IMR-90 (cell line): ENCODE data around the gene SHISAL1. TPM values are rescaled to one million over a fixed set of nuclear protein-coding genes. Genes with fewer than 3 reads are reported as not detected.
A peak's percentile ranks its signal among the peaks of the same experiment; 100 is the strongest.

Experiments
- ATAC-seq: fragments of 200-7000 bp; cut with Tn5 transposase; 2 replicates; pipeline ENCODE4 v1.9.1; 2020; ENCODE audit warnings: low read depth, mild to moderate bottlenecking, moderate library complexity
- BruUV-seq: library from RNA; stranded (reverse); fragments of 400-500 nt; replicated peaks from 2 replicates; lab custom pipeline; 2021; lab: Mats Ljungman, UMichigan
- CTCF ChIA-PET: fragments of 300-600 bp; formaldehyde crosslinking; extraction: SDS; loops from one replicate; lab custom pipeline; 2021; ENCODE audit warnings: antibody characterized with exemption; lab: Yijun Ruan, JAX
- POLR2A ChIA-PET: fragments of 300-600 bp; sonication (Branson Sonifier 250); formaldehyde crosslinking; loops from one replicate; lab custom pipeline; 2022; ENCODE audit warnings: antibody characterized with exemption; ENCODE audit not compliant: unreplicated experiment; lab: Charles Lee
- DNase-seq: peaks from one replicate; pipeline ENCODE4 v3.0.0; 2013
- H2AFZ ChIP-seq: replicated peaks from 2 replicates; pipeline ENCODE3; 2013; ENCODE audit warnings: low read length, mild to moderate bottlenecking; ENCODE audit not compliant: poor library complexity
- H2AK5ac ChIP-seq: 2 replicates; pipeline ENCODE4 v1.6.1; 2013; ENCODE audit warnings: low read depth, low read length, inconsistent platforms
- H2AK9ac ChIP-seq: replicated peaks from 2 replicates; pipeline ENCODE3; 2013; ENCODE audit warnings: mild to moderate bottlenecking, low read depth, low read length, moderate library complexity; ENCODE audit not compliant: poor library complexity
- H2BK120ac ChIP-seq: 2 replicates; pipeline ENCODE4 v1.6.1; 2013; ENCODE audit warnings: low read depth, low read length, inconsistent platforms
- H2BK15ac ChIP-seq: 3 replicates; pipeline ENCODE4 v1.6.1; 2013; ENCODE audit warnings: low read depth, low read length, inconsistent platforms
- H2BK20ac ChIP-seq: 2 replicates; pipeline ENCODE4 v1.6.1; 2013; ENCODE audit warnings: low read depth, mild to moderate bottlenecking, inconsistent platforms, low read length, moderate library complexity
- H2BK5ac ChIP-seq: 2 replicates; pipeline ENCODE4 v1.6.1; 2013; ENCODE audit warnings: mild to moderate bottlenecking, low read depth, low read length, inconsistent platforms; ENCODE audit not compliant: poor library complexity, severe bottlenecking
- H3K14ac ChIP-seq: replicated peaks from 2 replicates; pipeline ENCODE4 v1.6.1; 2013; ENCODE audit warnings: low read depth, low read length, inconsistent platforms
- H3K18ac ChIP-seq: 2 replicates; pipeline ENCODE4 v1.6.1; 2013; ENCODE audit warnings: low read depth, low read length, control low read depth
- H3K23ac ChIP-seq: 2 replicates; pipeline ENCODE4 v1.6.1; 2013; ENCODE audit warnings: low read depth, low read length, inconsistent platforms
- H3K27ac ChIP-seq: 2 replicates; pipeline ENCODE4 v1.5.1; 2013; ENCODE audit warnings: mild to moderate bottlenecking, control low read depth, low read length; ENCODE audit not compliant: insufficient read depth
- H3K27me3 ChIP-seq: 2 replicates; pipeline ENCODE4 v1.6.1; 2013; ENCODE audit warnings: low read length; ENCODE audit not compliant: control insufficient read depth, insufficient read depth
- H3K36me3 ChIP-seq: 2 replicates; pipeline ENCODE4 v1.6.1; 2013; ENCODE audit warnings: low read length, mixed read lengths; ENCODE audit not compliant: control insufficient read depth, insufficient read depth
- H3K4ac ChIP-seq: 2 replicates; pipeline ENCODE4 v1.6.1; 2013; ENCODE audit warnings: low read depth, low read length, inconsistent platforms
- H3K4me1 ChIP-seq: 2 replicates; pipeline ENCODE4 v1.6.1; 2013; ENCODE audit warnings: low read length, mixed read lengths; ENCODE audit not compliant: control insufficient read depth, insufficient read depth
- H3K4me2 ChIP-seq: 2 replicates; pipeline ENCODE4 v1.6.1; 2013; ENCODE audit warnings: low read depth, mild to moderate bottlenecking, control low read depth, low read length, moderate library complexity
- H3K4me3 ChIP-seq: 2 replicates; pipeline ENCODE4 v1.5.1; 2013; ENCODE audit warnings: low read depth, mild to moderate bottlenecking, control low read depth, low read length, moderate library complexity; ENCODE audit not compliant: insufficient read depth
- H3K56ac ChIP-seq: 2 replicates; pipeline ENCODE4 v1.6.1; 2013; ENCODE audit warnings: low read length, inconsistent platforms; ENCODE audit not compliant: insufficient read depth; ENCODE audit errors: extremely low read depth
- H3K79me1 ChIP-seq, 2 experiments: 2 replicates each; pipeline ENCODE4 v1.6.1; 2013; ENCODE audit warnings: low read length in 2 of 2, inconsistent platforms in 1 of 2, low read depth in 1 of 2
- H3K9ac ChIP-seq: 2 replicates; pipeline ENCODE4 v1.6.1; 2013; ENCODE audit warnings: low read depth, low read length, control low read depth
- H3K9me1 ChIP-seq: 2 replicates; pipeline ENCODE4 v1.6.1; 2013; ENCODE audit warnings: low read length, inconsistent platforms; ENCODE audit not compliant: insufficient read depth
- H3K9me3 ChIP-seq: 2 replicates; pipeline ENCODE4 v1.6.1; 2013; ENCODE audit warnings: low read length; ENCODE audit not compliant: control insufficient read depth, insufficient read depth
- H4K20me1 ChIP-seq: 2 replicates; pipeline ENCODE4 v1.6.1; 2013; ENCODE audit warnings: low read length, inconsistent platforms; ENCODE audit not compliant: insufficient read depth
- H4K5ac ChIP-seq: 2 replicates; pipeline ENCODE4 v1.6.1; 2013; ENCODE audit warnings: mild to moderate bottlenecking, low read depth, low read length, control low read depth
- H4K8ac ChIP-seq, 2 experiments: 2 replicates each; pipeline ENCODE4 v1.6.1; 2013; ENCODE audit warnings: low read depth in 2 of 2, low read length in 2 of 2, control low read depth in 1 of 2, inconsistent platforms in 1 of 2
- H4K91ac ChIP-seq: 2 replicates; pipeline ENCODE4 v1.6.1; 2013; ENCODE audit warnings: low read depth, low read length, inconsistent platforms; ENCODE audit not compliant: insufficient read depth
- CEBPB ChIP-seq: IDR thresholded peaks from 2 replicates; pipeline ENCODE4 v1.6.1; 2012; ENCODE audit warnings: low read depth, low read length, improper control_type of control experiment
- NFE2L2 ChIP-seq: fragments of 150-350 bp; IDR thresholded peaks from 2 replicates; pipeline ENCODE4 v1.6.1; 2016; ENCODE audit warnings: low read depth, mild to moderate bottlenecking, low read length
- WGBS, 2 experiments: methylation state at CpG; one replicate each; pipeline versions ENCODE4 v1.1.5 to v1.1.7; 2013; ENCODE audit warnings: missing lambda C conversion rate in 2 of 2; ENCODE audit not compliant: insufficient read length in 1 of 2; ENCODE audit errors: extremely low coverage in 2 of 2; 5-methylcytosine and 5-hydroxymethylcytosine counted together
- dilution Hi-C: fragments of 300-500 bp; cut with HindIII; formaldehyde crosslinking; loops from one replicate; pipeline ENCODE4 v1.14.3; 2018; ENCODE audit warnings: low sequenced_read_pairs; ENCODE audit not compliant: unreplicated experiment
- in situ Hi-C: fragments of 300-500 bp; cut with MboI; formaldehyde crosslinking; loops from 3 replicates; pipeline ENCODE4 v1.14.3; 2019; ENCODE audit warnings: low sequenced_read_pairs, inconsistent platforms, mixed read lengths
- intact Hi-C: fragments of 100-400 bp; cut with micrococcal nuclease; formaldehyde crosslinking; loops from 2 replicates; pipeline ENCODE4 v1.10.0; 2022
- polyA plus RNA-seq, 3 experiments: library from polyadenylated mRNA; depleted of rRNA; stranded (reverse); fragments of >200 nt; gene quantifications; 2 replicates each; pipeline ENCODE4 v1.2.3, GENCODE V29; 2012; ENCODE audit warnings: low replicate concordance in 1 of 3
- total RNA-seq: library from RNA; depleted of rRNA; stranded (reverse); fragments of >200 nt; gene quantifications from 2 replicates; pipeline ENCODE4 v1.2.3, GENCODE V29; 2012
- TF ChIP-seq, protein P1 (sequence below): fragments of 150-350 bp; IDR thresholded peaks from 2 replicates; pipeline ENCODE4 v1.6.1; 2016; ENCODE audit warnings: low read depth, mild to moderate bottlenecking, low read length, moderate library complexity, borderline replicate concordance

The SHISAL1 gene
- total and polyA plus RNA-seq, 2 of the 4 experiments (the other 2 are of a cell fraction), result 1.0 to 1.4 TPM

DNA sequence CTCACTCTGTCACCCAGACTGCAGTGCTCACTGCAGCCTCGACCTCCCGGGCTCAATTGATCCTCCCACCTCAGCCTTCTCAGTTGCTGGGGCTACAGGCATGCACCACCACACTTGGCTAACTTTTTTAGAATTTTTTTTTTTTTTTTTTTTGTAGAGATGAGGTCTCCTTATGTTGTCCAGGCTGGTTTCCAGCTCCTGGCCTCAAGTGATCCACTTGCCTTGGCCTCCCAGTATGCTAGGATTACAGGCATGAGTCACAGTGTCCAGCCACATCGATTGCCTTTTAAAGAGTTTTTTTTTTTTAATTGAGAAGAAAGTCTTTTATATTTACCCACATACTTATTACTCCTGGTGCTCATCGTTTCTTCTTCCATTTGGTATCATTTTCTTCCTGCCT, 102.0 kb downstream of the SHISAL1 start:
- CTCF ChIA-PET, result no interaction called here

More for the DNA sequence above, 102.0 kb downstream of the SHISAL1 start:
- BruUV-seq, result no TSS peak
- Histone ChIP-seq H3K36me3 (no peaks in the 10 kb centered on the region), H2BK15ac (no peak overlapping the region), H3K14ac (no peak overlapping the region), H3K4ac (no peak overlapping the region), H3K9ac (no peak overlapping the region), H3K18ac (no peak overlapping the region), H3K79me1 (no peaks in the 10 kb centered on the region), H4K8ac (no peak overlapping the region), H2BK5ac (no peak overlapping the region), H2AK5ac (no peak overlapping the region), H3K4me1 (peaks cover 10% of the 10 kb centered on the region; the same call in 1 of the 2 replicates), H3K56ac (no peak overlapping the region), H4K91ac (no peak overlapping the region), H3K23ac (no peak overlapping the region), H4K5ac (no peak overlapping the region), H4K20me1 (no peaks in the 10 kb centered on the region), H3K27ac (no peak overlapping the region), H2BK120ac (no peak overlapping the region), H3K27me3 (peaks cover 4% of the 10 kb centered on the region), H3K4me3 (no peak overlapping the region), H2BK20ac (no peak overlapping the region), H3K9me3 (peaks cover 8% of the 10 kb centered on the region), H3K9me1 (no peaks in the 10 kb centered on the region), H3K4me2 (no peak overlapping the region), H2AFZ (no peak overlapping the region), H2AK9ac (no peak overlapping the region)
- intact Hi-C loops, result no loop called here
- in situ Hi-C loops, result no loop called here
- no CpG with 5 or more reads among the region's 4 CpGs for WGBS, 2 experiments
- DNase-seq (peak; percentile 54), ATAC-seq (peak; percentile 61)
- POLR2A ChIA-PET, result no interaction called here
- TF ChIP-seq, protein P1, sequence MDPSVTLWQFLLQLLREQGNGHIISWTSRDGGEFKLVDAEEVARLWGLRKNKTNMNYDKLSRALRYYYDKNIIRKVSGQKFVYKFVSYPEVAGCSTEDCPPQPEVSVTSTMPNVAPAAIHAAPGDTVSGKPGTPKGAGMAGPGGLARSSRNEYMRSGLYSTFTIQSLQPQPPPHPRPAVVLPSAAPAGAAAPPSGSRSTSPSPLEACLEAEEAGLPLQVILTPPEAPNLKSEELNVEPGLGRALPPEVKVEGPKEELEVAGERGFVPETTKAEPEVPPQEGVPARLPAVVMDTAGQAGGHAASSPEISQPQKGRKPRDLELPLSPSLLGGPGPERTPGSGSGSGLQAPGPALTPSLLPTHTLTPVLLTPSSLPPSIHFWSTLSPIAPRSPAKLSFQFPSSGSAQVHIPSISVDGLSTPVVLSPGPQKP, result no peak
- no peak for TF ChIP-seq CEBPB
- no peak for TF ChIP-seq NFE2L2
- dilution Hi-C loops, result no loop called here
